Lower leg skin (tissue), 4 donors: Measurements from ENCODE around the gene SHPK. TPM values are rescaled to one million over a fixed set of nuclear protein-coding genes. Genes with fewer than 3 reads are reported as not detected.

Experiments used
- DNase-seq, 2 donors: peaks; one replicate each; pipeline ENCODE4 v3.0.0-alpha.2; 2019; ENCODE audit warnings: low spot score in 2 of 2
- H3K4me3 ChIP-seq: fragments of 200-600 bp; sonication (generic); 2 replicates; pipeline ENCODE4 v1.5.1; 2017; ENCODE audit warnings: mild to moderate bottlenecking, low read depth; ENCODE audit not compliant: poor library complexity, severe bottlenecking
- POLR2A ChIP-seq, 2 donors: fragments of 450-650 bp; IDR thresholded peaks; one replicate each; pipeline ENCODE4 v1.6.1; 2016 to 2017; ENCODE audit warnings: antibody characterized with exemption in 2 of 2, mild to moderate bottlenecking in 1 of 2, moderate library complexity in 1 of 2
- WGBS, 2 donors: methylation state at CpG; one replicate each; pipeline ENCODE4 v1.1.5; 2018; 5-methylcytosine and 5-hydroxymethylcytosine counted together
- intact Hi-C: fragments of 100-400 bp; cut with DNase I; formaldehyde crosslinking; loops from one replicate; pipeline ENCODE4 v1.15.0; 2023; ENCODE audit warnings: low total_unique reads
- total RNA-seq, 4 donors: library from RNA; depleted of rRNA; stranded (reverse); fragments of >200 nt; gene quantifications; one replicate each; pipeline ENCODE4 v1.1.0, GENCODE V29; 2016
- TF ChIP-seq, protein P1 (sequence below), 3 donors: fragments of 450-650 bp; IDR thresholded peaks; one replicate each; pipeline ENCODE4 v1.5.1; 2016; ENCODE audit warnings: antibody characterized with exemption in 3 of 3, mild to moderate bottlenecking in 3 of 3, moderate library complexity in 2 of 3

SHPK gene
- total RNA-seq, 4 donors from 2014 or later = 18.2 to 30.3 (median 23.1) TPM

DNA sequence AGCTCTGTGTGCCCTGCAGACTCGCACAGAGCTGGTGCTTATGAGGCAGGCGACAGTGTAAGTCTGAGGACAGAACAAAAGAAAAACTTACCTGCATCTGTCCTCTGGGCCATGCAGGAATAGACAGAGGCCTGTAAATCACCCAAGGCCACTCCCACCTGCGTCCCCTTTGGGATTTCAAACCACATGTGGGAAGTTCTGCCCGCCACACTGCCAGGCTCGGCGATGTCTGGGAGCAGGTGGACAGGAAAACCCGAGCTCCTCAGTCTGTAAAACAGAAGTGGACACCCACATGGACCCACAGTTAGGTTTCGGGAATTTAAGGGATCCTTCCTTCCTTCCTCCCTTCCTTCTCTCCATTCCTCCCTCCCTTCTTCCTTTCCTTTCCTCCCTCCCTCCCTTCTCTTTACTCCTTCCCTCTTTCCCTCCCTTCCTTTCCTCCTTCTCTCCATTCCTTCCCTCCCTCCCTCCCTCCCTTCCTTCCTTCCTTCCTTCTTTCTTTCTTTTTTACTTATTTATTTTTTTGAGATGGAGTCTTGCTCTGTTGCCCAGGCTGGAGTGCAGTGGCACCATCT, 14.8 kb downstream of the SHPK start:
- DNase-seq = no peak
- 94% methylated on average over 8 of the region's 8 CpGs for WGBS, 2 donors
- TF ChIP-seq, protein P1, sequence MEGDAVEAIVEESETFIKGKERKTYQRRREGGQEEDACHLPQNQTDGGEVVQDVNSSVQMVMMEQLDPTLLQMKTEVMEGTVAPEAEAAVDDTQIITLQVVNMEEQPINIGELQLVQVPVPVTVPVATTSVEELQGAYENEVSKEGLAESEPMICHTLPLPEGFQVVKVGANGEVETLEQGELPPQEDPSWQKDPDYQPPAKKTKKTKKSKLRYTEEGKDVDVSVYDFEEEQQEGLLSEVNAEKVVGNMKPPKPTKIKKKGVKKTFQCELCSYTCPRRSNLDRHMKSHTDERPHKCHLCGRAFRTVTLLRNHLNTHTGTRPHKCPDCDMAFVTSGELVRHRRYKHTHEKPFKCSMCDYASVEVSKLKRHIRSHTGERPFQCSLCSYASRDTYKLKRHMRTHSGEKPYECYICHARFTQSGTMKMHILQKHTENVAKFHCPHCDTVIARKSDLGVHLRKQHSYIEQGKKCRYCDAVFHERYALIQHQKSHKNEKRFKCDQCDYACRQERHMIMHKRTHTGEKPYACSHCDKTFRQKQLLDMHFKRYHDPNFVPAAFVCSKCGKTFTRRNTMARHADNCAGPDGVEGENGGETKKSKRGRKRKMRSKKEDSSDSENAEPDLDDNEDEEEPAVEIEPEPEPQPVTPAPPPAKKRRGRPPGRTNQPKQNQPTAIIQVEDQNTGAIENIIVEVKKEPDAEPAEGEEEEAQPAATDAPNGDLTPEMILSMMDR (IDR thresholded peaks at IDR 0.05) = no peak
- TF ChIP-seq POLR2A (IDR thresholded peaks at IDR 0.05) = no peak
- no peak overlapping the region for H3K4me3 ChIP-seq
- intact Hi-C loops = no loop called here

DNA sequence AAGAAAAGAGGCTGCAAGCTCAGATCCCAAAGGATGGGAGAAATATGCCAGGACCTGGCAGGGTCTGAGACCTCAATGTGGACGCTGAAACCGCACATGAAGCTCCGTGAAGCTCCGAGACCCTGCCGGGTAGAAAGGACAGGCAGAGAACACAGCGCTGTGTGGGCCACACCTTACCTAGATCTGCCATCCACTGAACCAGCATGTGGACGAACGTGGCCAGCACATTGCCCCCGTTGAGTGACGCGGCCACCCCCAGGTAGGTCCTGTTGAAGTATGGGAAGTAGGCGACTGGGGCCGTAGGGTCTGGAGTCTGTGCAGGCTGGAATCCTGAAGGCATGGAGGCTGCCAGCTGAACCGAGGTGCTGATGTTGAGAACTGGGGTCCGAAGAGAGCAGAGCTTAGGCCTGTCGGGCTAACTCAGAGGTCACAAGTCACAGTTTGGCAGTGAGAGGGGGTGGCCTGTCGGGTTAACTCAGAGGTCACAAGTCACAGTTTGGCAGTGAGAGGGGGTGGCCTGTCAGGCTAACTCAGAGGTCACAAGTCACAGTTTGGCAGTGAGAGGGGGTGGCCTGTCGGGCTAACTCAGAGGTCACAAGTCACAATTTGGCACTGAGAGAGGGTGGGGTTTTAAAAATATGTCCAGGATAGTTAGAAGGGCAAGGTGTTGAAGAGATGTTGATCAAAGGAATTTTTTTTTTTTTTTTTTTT, 20.7 kb downstream of the SHPK start:
- DNase-seq = no peak
- TF ChIP-seq, protein P1 (IDR thresholded peaks at IDR 0.05) = no peak
- TF ChIP-seq POLR2A (IDR thresholded peaks at IDR 0.05) = no peak
- intact Hi-C loops = no loop called here
- 96 to 97% methylated on average over 18 of the region's 18 CpGs for WGBS, 2 donors
- no peak overlapping the region for H3K4me3 ChIP-seq

GRCh38 chr17:3613124-3613523, 22.9 kb downstream of the SHPK start:
- intact Hi-C loops = no loop called here
- 79 to 88% methylated on average over 5 to 6 of the region's 6 CpGs for WGBS, 2 donors
- no peak for DNase-seq
- no peak for TF ChIP-seq POLR2A (IDR thresholded peaks at IDR 0.05)
- TF ChIP-seq, protein P1 (IDR thresholded peaks at IDR 0.05) = no peak
- no peak overlapping the region for H3K4me3 ChIP-seq

- intact Hi-C loops = no loop called here
- no peak for DNase-seq
- no peak for TF ChIP-seq POLR2A (IDR thresholded peaks at IDR 0.05)
- TF ChIP-seq, protein P1 (IDR thresholded peaks at IDR 0.05) = no peak
- WGBS, 2 donors = 86 to 89% methylated on average over 14 of the region's 14 CpGs
- no peak overlapping the region for H3K4me3 ChIP-seq
These were observed 25.5 kb downstream of the SHPK start for GRCh38 chr17:3610523-3610922.

DNA sequence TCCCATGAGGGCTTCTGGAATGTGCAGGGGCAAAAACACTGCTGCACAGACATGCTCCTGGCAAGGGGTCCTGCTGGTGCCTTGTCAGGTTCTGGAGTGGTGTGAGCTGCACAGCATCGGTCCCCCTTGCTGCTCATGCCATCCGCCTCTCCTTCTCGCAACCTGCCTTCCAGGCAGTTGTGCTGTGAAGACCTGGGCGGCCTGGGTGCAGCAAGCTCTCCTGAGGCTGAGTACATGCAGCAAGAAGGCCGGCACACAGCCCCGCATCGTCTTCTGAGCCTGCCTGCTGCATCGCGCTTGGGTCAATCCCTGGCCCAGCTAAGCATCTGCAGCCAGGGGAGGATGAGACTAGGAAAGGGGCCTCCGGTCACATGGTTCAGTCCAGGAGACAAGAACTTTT, 26.4 kb downstream of the SHPK start:
- WGBS, 2 donors = 88 to 96% methylated on average over 10 of the region's 10 CpGs
- TF ChIP-seq, protein P1 (IDR thresholded peaks at IDR 0.05) = no peak
- no peak for TF ChIP-seq POLR2A (IDR thresholded peaks at IDR 0.05)
- no peak overlapping the region for H3K4me3 ChIP-seq
- no peak for DNase-seq
- intact Hi-C loops = no loop called here
